ENCODE data around the gene MYO10.
"Not testable (repeated sequence)": the region's sequence is repeated elsewhere in the genome, so short reads cannot be mapped to it uniquely, and the experiment has no call there.

The MYO10 gene

GRCh38 chr5:16740811-16741392 lies 195.2 kb downstream of the MYO10 start:
- peak; percentile 8 for DNase-seq (ENCODE audit: low read depth)

- no peak for DNase-seq (ENCODE audit: low read depth)
Measured at GRCh38 chr5:16740066-16740810, 195.8 kb downstream of the MYO10 start.

- not testable (repeated sequence) for DNase-seq (ENCODE audit: low read depth)
Measured at GRCh38 chr5:16738393-16738792, 197.7 kb downstream of the MYO10 start.

- DNase-seq (ENCODE audit: low read depth): no peak
Measured at GRCh38 chr5:16737620-16738364, 198.3 kb downstream of the MYO10 start.

GRCh38 chr5:16737209-16737608 lies 198.9 kb downstream of the MYO10 start:
- DNase-seq (ENCODE audit: low read depth): no peak

GRCh38 chr5:16736158-16736995 lies 199.7 kb downstream of the MYO10 start:
- DNase-seq (ENCODE audit: low read depth): peak; percentile 73

- DNase-seq (ENCODE audit: low read depth): no peak
Measured at GRCh38 chr5:16735101-16736060, 200.7 kb downstream of the MYO10 start.

- no peak for DNase-seq (ENCODE audit: low read depth)
Measured at GRCh38 chr5:16733331-16734006, 202.6 kb downstream of the MYO10 start.

GRCh38 chr5:16732356-16732755 lies 203.7 kb downstream of the MYO10 start:
- DNase-seq (ENCODE audit: low read depth): no peak

GRCh38 chr5:16727755-16728325 lies 208.2 kb downstream of the MYO10 start:
- no peak for DNase-seq (ENCODE audit: low read depth)

- DNase-seq (ENCODE audit: low read depth): no peak
Measured at GRCh38 chr5:16726538-16726946, 209.5 kb downstream of the MYO10 start.

GRCh38 chr5:16725575-16725974 lies 210.5 kb downstream of the MYO10 start:
- DNase-seq (ENCODE audit: low read depth): no peak

GRCh38 chr5:16723821-16724220 lies 212.3 kb downstream of the MYO10 start:
- DNase-seq (ENCODE audit: low read depth): no peak

- DNase-seq (ENCODE audit: low read depth): no peak
Measured at GRCh38 chr5:16722097-16722495, 214.0 kb downstream of the MYO10 start.

GRCh38 chr5:16721151-16722096 lies 214.7 kb downstream of the MYO10 start:
- no peak for DNase-seq (ENCODE audit: low read depth)

GRCh38 chr5:16718036-16718435 lies 218.1 kb downstream of the MYO10 start:
- not testable (repeated sequence) for DNase-seq (ENCODE audit: low read depth)

- peak; percentile 43 for DNase-seq (ENCODE audit: low read depth)
Measured at GRCh38 chr5:16713386-16713928, 222.6 kb downstream of the MYO10 start.

- no peak for DNase-seq (ENCODE audit: low read depth)
Measured at GRCh38 chr5:16712620-16713019, 223.5 kb downstream of the MYO10 start.

GRCh38 chr5:16712178-16712577 lies 223.9 kb downstream of the MYO10 start:
- DNase-seq (ENCODE audit: low read depth): no peak
